PC-9 (cell line): ENCODE results near the gene TRIM24.

Experiments
- EZH2 ChIP-seq: fragments of 200-600 bp; sonication (generic); IDR thresholded peaks from 2 replicates; pipeline ENCODE4 v1.8.0; 2017; ENCODE audit warnings: antibody characterized with exemption, low read depth
- TF ChIP-seq, protein P1 (sequence below): fragments of 200-600 bp; sonication (generic); conservative IDR thresholded peaks from 2 replicates; pipeline ENCODE4 v1.6.1; 2017; ENCODE audit warnings: mixed run types, antibody characterized with exemption, mild to moderate bottlenecking, moderate library complexity

DNA sequence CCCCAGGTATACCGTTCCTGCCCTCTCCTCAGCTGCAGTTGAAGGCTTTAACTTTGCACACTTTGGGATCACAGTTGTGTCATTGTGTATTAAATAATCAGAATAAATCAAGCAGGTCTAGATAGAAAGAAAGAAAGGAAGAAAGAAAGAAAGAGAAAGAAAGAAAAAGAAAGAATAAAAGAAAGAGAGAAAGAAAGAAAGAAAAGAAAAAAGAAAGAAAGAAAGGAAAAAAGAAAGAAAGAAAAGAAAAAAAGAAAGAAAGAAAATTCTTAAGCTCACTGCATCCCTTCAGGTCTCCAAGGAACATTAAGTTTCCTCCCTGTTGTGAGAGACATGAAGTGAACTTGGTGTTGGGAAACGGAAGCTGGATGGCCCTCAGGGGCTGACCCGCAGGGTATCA, 17.2 kb upstream of the TRIM24 start:
- TF ChIP-seq, protein P1, sequence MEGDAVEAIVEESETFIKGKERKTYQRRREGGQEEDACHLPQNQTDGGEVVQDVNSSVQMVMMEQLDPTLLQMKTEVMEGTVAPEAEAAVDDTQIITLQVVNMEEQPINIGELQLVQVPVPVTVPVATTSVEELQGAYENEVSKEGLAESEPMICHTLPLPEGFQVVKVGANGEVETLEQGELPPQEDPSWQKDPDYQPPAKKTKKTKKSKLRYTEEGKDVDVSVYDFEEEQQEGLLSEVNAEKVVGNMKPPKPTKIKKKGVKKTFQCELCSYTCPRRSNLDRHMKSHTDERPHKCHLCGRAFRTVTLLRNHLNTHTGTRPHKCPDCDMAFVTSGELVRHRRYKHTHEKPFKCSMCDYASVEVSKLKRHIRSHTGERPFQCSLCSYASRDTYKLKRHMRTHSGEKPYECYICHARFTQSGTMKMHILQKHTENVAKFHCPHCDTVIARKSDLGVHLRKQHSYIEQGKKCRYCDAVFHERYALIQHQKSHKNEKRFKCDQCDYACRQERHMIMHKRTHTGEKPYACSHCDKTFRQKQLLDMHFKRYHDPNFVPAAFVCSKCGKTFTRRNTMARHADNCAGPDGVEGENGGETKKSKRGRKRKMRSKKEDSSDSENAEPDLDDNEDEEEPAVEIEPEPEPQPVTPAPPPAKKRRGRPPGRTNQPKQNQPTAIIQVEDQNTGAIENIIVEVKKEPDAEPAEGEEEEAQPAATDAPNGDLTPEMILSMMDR, result no peak
- TF ChIP-seq EZH2, result no peak
